Upper lobe of left lung (tissue), 4 donors: ENCODE data around the gene LRP1B.

ENCODE experiments used
- EP300 ChIP-seq, 4 donors: sonication (generic); formaldehyde crosslinking; IDR thresholded peaks; one replicate each; pipeline ENCODE4 v1.5.1; 2017; ENCODE audit warnings: antibody characterized with exemption in 4 of 4, control low read depth in 2 of 4
- POLR2A ChIP-seq, 4 donors: fragments of 450-650 bp; IDR thresholded peaks; one replicate each; pipeline ENCODE4 v1.5.1; 2016 to 2017; ENCODE audit warnings: antibody characterized with exemption in 4 of 4, mild to moderate bottlenecking in 2 of 4
- TF ChIP-seq, protein P1 (sequence below), 6 experiments: fragments of 450-650 bp in 4 of 6; fragments of 200-600 bp in 2 of 6; sonication (generic) in 2 of 6; IDR thresholded peaks; one replicate each; pipeline ENCODE4 v1.5.1; 2016 to 2019; ENCODE audit warnings: antibody characterized with exemption in 6 of 6

DNA sequence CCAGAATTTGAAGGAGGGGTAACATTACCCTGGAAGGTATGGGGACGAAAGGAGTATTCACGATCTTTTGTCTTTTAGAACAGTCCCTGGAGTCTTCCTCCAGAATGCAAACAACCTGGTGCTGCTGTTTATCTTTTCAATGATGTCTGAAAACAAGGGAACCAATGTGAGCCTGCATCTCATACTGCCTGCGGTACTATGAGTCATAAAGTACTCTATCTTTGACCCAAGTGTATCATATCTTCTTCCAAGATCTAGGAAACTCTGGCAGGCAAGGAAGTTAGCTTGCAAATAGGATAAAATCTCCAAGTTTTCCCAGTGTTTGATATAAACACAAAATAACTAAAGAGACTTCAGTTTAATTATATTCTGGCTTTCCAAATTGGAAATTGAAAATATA lies 968.5 kb downstream of the LRP1B start:
- no peak for TF ChIP-seq POLR2A (IDR thresholded peaks at IDR 0.05)
- TF ChIP-seq EP300 (IDR thresholded peaks at IDR 0.05): no peak
- TF ChIP-seq, protein P1, sequence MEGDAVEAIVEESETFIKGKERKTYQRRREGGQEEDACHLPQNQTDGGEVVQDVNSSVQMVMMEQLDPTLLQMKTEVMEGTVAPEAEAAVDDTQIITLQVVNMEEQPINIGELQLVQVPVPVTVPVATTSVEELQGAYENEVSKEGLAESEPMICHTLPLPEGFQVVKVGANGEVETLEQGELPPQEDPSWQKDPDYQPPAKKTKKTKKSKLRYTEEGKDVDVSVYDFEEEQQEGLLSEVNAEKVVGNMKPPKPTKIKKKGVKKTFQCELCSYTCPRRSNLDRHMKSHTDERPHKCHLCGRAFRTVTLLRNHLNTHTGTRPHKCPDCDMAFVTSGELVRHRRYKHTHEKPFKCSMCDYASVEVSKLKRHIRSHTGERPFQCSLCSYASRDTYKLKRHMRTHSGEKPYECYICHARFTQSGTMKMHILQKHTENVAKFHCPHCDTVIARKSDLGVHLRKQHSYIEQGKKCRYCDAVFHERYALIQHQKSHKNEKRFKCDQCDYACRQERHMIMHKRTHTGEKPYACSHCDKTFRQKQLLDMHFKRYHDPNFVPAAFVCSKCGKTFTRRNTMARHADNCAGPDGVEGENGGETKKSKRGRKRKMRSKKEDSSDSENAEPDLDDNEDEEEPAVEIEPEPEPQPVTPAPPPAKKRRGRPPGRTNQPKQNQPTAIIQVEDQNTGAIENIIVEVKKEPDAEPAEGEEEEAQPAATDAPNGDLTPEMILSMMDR (IDR thresholded peaks at IDR 0.05): no peak
